ENCODE results near the gene PHF10.
A peak's percentile ranks its signal among the peaks of the same experiment; 100 is the strongest.

Gene PHF10

DNA sequence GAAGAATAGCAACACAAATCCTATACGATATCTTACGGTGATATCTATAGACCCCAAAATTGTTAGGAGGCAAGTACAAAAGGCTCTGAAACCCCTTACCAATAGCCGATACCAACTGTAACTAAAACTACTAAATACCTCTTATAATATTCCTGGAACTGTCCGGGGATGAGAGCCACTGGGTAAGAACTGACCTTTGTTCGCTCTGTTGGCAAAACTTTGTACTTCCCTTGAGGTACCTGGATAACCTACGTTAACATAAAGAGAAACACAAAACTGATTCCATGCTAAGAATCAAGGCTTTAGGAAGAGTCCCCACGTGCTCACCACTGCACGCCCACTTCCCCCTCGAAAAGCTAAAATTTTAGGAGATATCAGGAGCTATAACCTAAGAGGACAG, 9.7 kb downstream of the PHF10 start:
- H3K9ac ChIP-seq (ENCODE audit: insufficient read length), result no peak overlapping the region
- H3K9me3 ChIP-seq (ENCODE audit: low read depth, low read length), result no peaks in the 10 kb centered on the region
- H3K27ac ChIP-seq, result no peak overlapping the region
- DNase-seq (ENCODE audit: low read depth, low spot score), result no peak
- no peak overlapping the region for H3K4me3 ChIP-seq
- no peak for TF ChIP-seq POLR2AphosphoS5 (IDR thresholded peaks at IDR 0.05; ENCODE audit: borderline replicate concordance, low read depth, low read length)
- TF ChIP-seq EZH2 (IDR thresholded peaks at IDR 0.05), result no peak
- TF ChIP-seq FOXP2 (optimal IDR thresholded peaks at IDR 0.05; ENCODE audit: control extremely low read depth, extremely low read length, insufficient read depth), result no peak
- peaks cover 76% of the 10 kb centered on the region for H3K36me3 ChIP-seq (ENCODE audit: insufficient read depth, low read length)

DNA sequence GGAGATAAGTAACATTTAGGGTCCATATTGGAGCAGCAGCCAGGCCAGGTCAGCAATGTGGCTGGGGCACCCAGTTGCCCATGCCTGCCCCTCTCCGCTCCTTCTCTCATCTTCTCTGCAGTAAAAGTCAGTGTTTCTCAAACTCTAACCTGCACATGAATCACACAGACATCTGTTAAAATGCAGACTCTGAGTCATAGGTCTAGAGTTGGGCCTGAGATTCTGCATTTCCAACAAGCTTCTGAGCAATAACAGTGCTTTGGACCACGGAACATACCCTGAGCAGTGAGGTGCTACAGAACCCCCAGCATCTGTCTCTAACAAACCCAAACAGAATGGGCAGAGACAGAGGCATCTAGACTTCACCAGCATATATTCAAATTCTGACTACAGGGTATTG, 10.1 kb downstream of the PHF10 start:
- no peaks in the 10 kb centered on the region for H3K9me3 ChIP-seq (ENCODE audit: low read depth, low read length)
- TF ChIP-seq EZH2 (IDR thresholded peaks at IDR 0.05), result no peak
- no peak for TF ChIP-seq POLR2AphosphoS5 (IDR thresholded peaks at IDR 0.05; ENCODE audit: borderline replicate concordance, low read depth, low read length)
- no peak for TF ChIP-seq FOXP2 (optimal IDR thresholded peaks at IDR 0.05; ENCODE audit: control extremely low read depth, extremely low read length, insufficient read depth)

DNA sequence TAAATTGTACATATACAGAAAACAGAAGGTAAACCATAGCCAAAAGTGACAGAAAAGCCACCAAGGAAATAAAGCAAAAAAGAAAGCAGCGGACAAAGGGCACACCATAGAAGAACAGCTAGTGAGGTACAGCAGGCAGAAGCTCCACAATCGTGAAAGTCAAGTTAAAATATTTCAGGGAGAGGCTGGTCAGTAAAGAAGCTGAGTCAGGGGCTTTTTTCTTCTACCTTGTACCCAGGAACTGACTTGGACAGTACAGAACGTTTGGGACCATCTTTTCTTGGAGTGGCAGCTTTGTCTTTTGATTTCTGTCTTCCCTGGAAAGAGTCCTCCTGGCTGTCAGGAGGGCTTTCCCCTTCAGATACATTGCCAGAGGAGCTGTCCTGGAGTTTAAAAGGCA, 14.3 kb downstream of the PHF10 start:
- no peak for TF ChIP-seq EZH2 (IDR thresholded peaks at IDR 0.05)
- TF ChIP-seq POLR2AphosphoS5 (IDR thresholded peaks at IDR 0.05; ENCODE audit: borderline replicate concordance, low read depth, low read length), result no peak
- no peak for TF ChIP-seq FOXP2 (optimal IDR thresholded peaks at IDR 0.05; ENCODE audit: control extremely low read depth, extremely low read length, insufficient read depth)
- H3K4me3 ChIP-seq, result no peak overlapping the region
- no peak overlapping the region for H3K9ac ChIP-seq (ENCODE audit: insufficient read length)
- H3K27ac ChIP-seq, result no peak overlapping the region
- no peak for DNase-seq (ENCODE audit: low read depth, low spot score)
- no peaks in the 10 kb centered on the region for H3K9me3 ChIP-seq (ENCODE audit: low read depth, low read length)
- peaks cover 58% of the 10 kb centered on the region for H3K36me3 ChIP-seq (ENCODE audit: insufficient read depth, low read length)

More for the DNA sequence above, 10.1 kb downstream of the PHF10 start:
- Histone ChIP-seq H3K27ac (no peak overlapping the region), H3K4me3 (no peak overlapping the region), H3K9ac (ENCODE audit: insufficient read length) (no peak overlapping the region), H3K36me3 (ENCODE audit: insufficient read depth, low read length) (peaks cover 77% of the 10 kb centered on the region)
- DNase-seq (ENCODE audit: low read depth, low spot score), result no peak

DNA sequence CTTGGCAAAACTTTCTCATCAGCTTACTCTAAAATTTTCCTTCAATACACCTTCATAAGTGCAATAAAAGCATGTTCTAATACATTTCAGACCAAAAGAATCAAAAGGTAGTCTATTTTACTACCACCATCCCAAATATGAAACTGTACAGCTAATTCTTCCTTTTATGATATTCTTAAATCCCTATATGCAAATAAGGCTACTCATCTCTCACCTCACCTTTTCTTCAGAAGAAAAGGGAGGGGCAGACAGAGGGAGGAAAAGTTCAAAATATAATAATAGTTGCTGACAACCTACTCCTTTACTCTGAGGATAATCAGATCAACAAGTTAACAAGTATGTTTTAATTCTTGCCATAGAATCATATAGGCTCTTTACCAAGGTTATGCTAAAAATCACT, 15.0 kb downstream of the PHF10 start:
- no peak for DNase-seq (ENCODE audit: low read depth, low spot score)
- Histone ChIP-seq H3K9ac (ENCODE audit: insufficient read length) (no peak overlapping the region), H3K27ac (no peak overlapping the region), H3K36me3 (ENCODE audit: insufficient read depth, low read length) (peaks cover 56% of the 10 kb centered on the region), H3K4me3 (no peak overlapping the region), H3K9me3 (ENCODE audit: low read depth, low read length) (no peaks in the 10 kb centered on the region)
- TF ChIP-seq EZH2 (IDR thresholded peaks at IDR 0.05) (no peak), POLR2AphosphoS5 (IDR thresholded peaks at IDR 0.05; ENCODE audit: borderline replicate concordance, low read depth, low read length) (no peak), FOXP2 (optimal IDR thresholded peaks at IDR 0.05; ENCODE audit: control extremely low read depth, extremely low read length, insufficient read depth) (no peak)

DNA sequence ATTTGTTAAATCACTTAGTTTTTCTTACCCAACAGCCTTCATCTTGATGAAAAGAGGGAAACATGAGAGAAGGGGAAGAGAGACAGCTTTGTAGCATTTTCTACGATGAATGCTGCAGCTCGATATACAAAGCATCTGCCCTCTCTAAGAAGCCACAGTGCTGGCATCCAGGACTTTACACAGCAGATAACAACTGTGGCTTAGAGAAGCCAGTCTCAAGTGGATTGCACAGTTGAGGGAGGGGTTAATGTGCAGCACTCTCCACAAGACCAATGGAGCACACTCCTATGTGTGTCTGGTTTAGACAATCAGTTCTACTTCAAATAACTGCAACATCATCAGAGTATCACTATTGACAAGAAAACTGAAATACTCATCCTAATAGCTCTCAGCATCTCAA, 16.5 kb downstream of the PHF10 start:
- no peak for DNase-seq (ENCODE audit: low read depth, low spot score)
- Histone ChIP-seq H3K9ac (ENCODE audit: insufficient read length) (no peak overlapping the region), H3K4me3 (no peak overlapping the region), H3K9me3 (ENCODE audit: low read depth, low read length) (no peaks in the 10 kb centered on the region), H3K27ac (no peak overlapping the region), H3K36me3 (ENCODE audit: insufficient read depth, low read length) (peaks cover 52% of the 10 kb centered on the region)
- TF ChIP-seq EZH2 (IDR thresholded peaks at IDR 0.05), result no peak
- no peak for TF ChIP-seq POLR2AphosphoS5 (IDR thresholded peaks at IDR 0.05; ENCODE audit: borderline replicate concordance, low read depth, low read length)

DNA sequence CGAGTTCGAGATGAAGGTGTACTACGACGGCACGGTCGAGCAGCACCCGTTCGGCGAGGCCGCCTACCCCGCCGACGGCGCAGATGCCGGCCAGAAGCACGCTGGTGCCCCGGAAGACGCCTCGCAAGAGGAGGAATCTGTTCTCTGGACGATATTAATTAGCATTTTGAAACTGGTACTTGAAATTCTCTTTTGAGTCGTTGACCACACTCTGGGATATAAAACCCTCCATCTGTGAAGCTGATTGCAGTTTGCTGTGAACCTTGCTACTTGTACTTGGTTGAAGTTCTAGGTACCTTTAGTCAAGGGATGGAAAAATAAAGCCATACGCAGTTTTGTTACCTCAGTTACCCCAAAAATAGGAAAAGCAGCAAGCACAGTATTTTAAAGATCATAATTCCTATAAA, 21.5 kb downstream of the PHF10 start:
- DNase-seq (ENCODE audit: low read depth, low spot score), result no peak
- Histone ChIP-seq H3K27ac (no peak overlapping the region), H3K36me3 (ENCODE audit: insufficient read depth, low read length) (peaks cover 24% of the 10 kb centered on the region), H3K9ac (ENCODE audit: insufficient read length) (peak overlapping the region; percentile 95), H3K4me3 (peak overlapping the region; percentile 95), H3K9me3 (ENCODE audit: low read depth, low read length) (no peaks in the 10 kb centered on the region)
- TF ChIP-seq EZH2 (IDR thresholded peaks at IDR 0.05) (no peak), POLR2AphosphoS5 (IDR thresholded peaks at IDR 0.05; ENCODE audit: borderline replicate concordance, low read depth, low read length) (peak; percentile 18; the same call in 1 of the 2 replicates)

DNA sequence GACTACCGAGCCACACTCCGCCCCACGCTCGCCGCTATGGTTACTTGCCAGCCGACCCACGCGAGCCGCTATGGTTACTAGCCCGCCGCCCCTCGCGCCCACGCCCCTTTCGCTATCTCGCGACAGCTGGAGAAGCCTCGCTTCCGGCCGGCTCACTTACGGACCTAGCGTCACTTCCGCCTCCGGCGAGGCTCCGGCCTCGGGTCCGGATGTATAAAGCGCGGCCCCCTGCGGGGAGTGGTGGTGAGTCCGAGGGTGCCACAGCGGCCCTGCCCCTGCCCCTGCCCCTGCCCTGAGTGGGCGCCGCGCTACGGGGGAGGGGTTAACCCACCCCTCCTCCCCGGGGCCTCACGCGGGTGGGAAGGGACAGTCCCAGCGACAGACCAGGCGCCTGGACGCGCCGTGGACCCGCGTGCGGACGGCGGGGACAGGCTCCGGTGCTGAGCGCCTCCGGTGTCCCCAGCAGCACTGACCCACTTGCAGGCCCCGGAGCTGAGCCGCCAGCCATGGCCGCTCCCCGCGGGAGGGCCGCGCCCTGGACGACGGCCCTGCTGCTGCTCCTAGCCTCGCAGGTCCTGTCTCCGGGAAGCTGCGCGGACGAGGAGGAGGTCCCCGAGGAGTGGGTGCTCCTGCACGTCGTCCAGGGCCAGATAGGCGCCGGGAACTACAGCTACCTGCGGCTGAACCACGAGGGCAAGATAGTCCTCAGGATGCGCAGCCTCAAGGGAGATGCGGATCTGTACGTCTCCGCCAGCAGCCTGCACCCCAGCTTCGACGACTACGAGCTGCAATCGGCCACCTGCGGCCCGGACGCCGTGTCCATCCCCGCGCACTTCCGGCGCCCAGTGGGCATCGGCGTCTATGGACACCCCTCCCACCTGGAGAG, 22.1 kb downstream of the PHF10 start, which contains the start of the genes C6orf120 and WDR27:
Gene C6orf120 (plus strand): TSS at position 173 of the 886 bp plus-strand sequence. CDS start 334 bp downstream, at position 507.
Gene WDR27 (minus strand): TSS at position 76 of the 886 bp plus-strand sequence. CDS start 13,024 bp downstream, outside the sequence.
- Histone ChIP-seq H3K9ac (ENCODE audit: insufficient read length) (peak within 1 kb of the TSS; percentile 95), H3K4me3 (peak within 1 kb of the TSS; percentile 95), H3K36me3 (ENCODE audit: insufficient read depth, low read length) (peaks cover 24% of the 10 kb centered on the region), H3K9me3 (ENCODE audit: low read depth, low read length) (no peaks in the 10 kb centered on the region), H3K27ac (peak within 1 kb of the TSS; percentile 66)
- TF ChIP-seq FOXP2 (optimal IDR thresholded peaks at IDR 0.05; ENCODE audit: control extremely low read depth, extremely low read length, insufficient read depth) (peak; percentile 25), EZH2 (IDR thresholded peaks at IDR 0.05) (no peak), POLR2AphosphoS5 (IDR thresholded peaks at IDR 0.05; ENCODE audit: borderline replicate concordance, low read depth, low read length) (peak; percentile 99)
- DNase-seq (ENCODE audit: low read depth, low spot score), result peak; percentile 35

DNA sequence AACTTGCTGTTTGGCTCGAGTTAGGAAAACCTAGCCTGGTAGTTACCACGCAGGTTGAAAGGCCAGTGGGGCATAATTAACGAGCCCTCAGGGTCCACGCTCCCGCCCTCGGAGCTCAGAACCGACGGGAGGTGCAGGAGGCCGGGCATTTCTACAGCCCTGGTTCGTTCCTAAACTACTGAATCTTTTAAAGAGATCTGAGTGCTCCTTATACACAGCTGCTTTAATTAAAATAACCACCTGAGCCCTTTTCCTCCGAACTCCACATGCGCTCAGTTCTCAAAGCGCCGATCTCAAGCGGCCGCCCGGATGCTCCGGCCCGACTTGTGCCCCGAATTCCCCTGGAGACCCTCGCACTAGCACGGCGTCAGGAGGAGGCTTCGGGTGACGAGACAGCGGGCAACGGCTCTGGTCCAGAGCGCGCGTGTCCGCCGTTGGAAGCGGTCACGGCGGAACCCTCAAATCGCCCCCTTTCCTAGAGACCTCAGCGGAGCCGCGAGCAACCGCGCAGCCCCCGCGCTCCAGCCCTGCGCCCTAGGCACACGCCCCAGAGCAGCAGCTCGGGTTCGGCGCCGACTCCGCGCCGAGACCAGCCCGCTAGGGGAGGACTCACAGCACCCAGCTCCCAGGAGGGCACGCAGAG, 22.9 kb downstream of the PHF10 start:
- peak overlapping the region; percentile 95 for H3K9ac ChIP-seq (ENCODE audit: insufficient read length)
- peaks cover 24% of the 10 kb centered on the region for H3K36me3 ChIP-seq (ENCODE audit: insufficient read depth, low read length)
- H3K9me3 ChIP-seq (ENCODE audit: low read depth, low read length), result no peaks in the 10 kb centered on the region
- no peak overlapping the region for H3K27ac ChIP-seq
- DNase-seq (ENCODE audit: low read depth, low spot score), result no peak
- H3K4me3 ChIP-seq, result peak overlapping the region; percentile 95
- TF ChIP-seq POLR2AphosphoS5 (IDR thresholded peaks at IDR 0.05; ENCODE audit: borderline replicate concordance, low read depth, low read length) (no peak), EZH2 (IDR thresholded peaks at IDR 0.05) (no peak), FOXP2 (optimal IDR thresholded peaks at IDR 0.05; ENCODE audit: control extremely low read depth, extremely low read length, insufficient read depth) (no peak)

Measured in SK-N-MC (cell line).